HT1080 (cell line): ENCODE data around the gene WWC2. TPM values are rescaled to one million over a fixed set of nuclear protein-coding genes. Genes with fewer than 3 reads are reported as not detected.
"Not testable (repeated sequence)": the region's sequence is repeated elsewhere in the genome, so short reads cannot be mapped to it uniquely, and the experiment has no call there.

ENCODE experiments used
- DNase-seq: peaks from one replicate; pipeline ENCODE4 v3.0.0-alpha.2; 2015; ENCODE audit warnings: low read depth
- total RNA-seq: library from RNA; depleted of rRNA; stranded (reverse); fragments of >200 nt; shearing (Covaris generic); gene quantifications from 2 replicates; pipeline ENCODE4 v1.2.3, GENCODE V29; 2014

WWC2 gene
- total RNA-seq, 1 experiment from 2014 or later = 25.2 TPM

- DNase-seq = no peak
Measured at GRCh38 chr4:183291070-183291469, 192.0 kb downstream of the WWC2 start.

GRCh38 chr4:183295711-183296110 is 196.7 kb downstream of the WWC2 start:
- no peak for DNase-seq

- no peak for DNase-seq
Measured at GRCh38 chr4:183297675-183298074, 198.6 kb downstream of the WWC2 start.

- DNase-seq = no peak
Measured at GRCh38 chr4:183299464-183299863, 200.4 kb downstream of the WWC2 start.

GRCh38 chr4:183300070-183300469 is 201.0 kb downstream of the WWC2 start:
- DNase-seq = peak; percentile 16

GRCh38 chr4:183300655-183301054 is 201.6 kb downstream of the WWC2 start:
- no peak for DNase-seq

GRCh38 chr4:183303301-183303700 is 204.2 kb downstream of the WWC2 start:
- no peak for DNase-seq

- DNase-seq = no peak
Measured at GRCh38 chr4:183304067-183304466, 205.0 kb downstream of the WWC2 start.

- no peak for DNase-seq
Measured at GRCh38 chr4:183304538-183304937, 205.5 kb downstream of the WWC2 start.

GRCh38 chr4:183306811-183307210 is 207.8 kb downstream of the WWC2 start:
- DNase-seq = no peak

GRCh38 chr4:183312841-183313240 is 213.8 kb downstream of the WWC2 start:
- no peak for DNase-seq

- no peak for DNase-seq
Measured at GRCh38 chr4:183314336-183314735, 215.3 kb downstream of the WWC2 start.

GRCh38 chr4:183314806-183315205 is 215.7 kb downstream of the WWC2 start:
- no peak for DNase-seq

- DNase-seq = no peak
Measured at GRCh38 chr4:183318656-183319055, 219.6 kb downstream of the WWC2 start.

GRCh38 chr4:183320211-183321059 is 221.4 kb downstream of the WWC2 start, which contains the start of gene CLDN22:
Gene CLDN22 (minus strand): TSS chr4:183320276. CDS start chr4:183320218, 58 bp downstream.
- no peak for DNase-seq

GRCh38 chr4:183321079-183321478 is 222.0 kb downstream of the WWC2 start:
- no peak for DNase-seq

- DNase-seq = no peak
Measured at GRCh38 chr4:183321516-183321915, 222.5 kb downstream of the WWC2 start.

- no peak for DNase-seq
Measured at GRCh38 chr4:183322326-183322725, 223.3 kb downstream of the WWC2 start, which contains the start of gene CLDN24. Gene CLDN24 (minus strand): TSS chr4:183322426. CDS start chr4:183322426, 0 bp downstream.

GRCh38 chr4:183323295-183323694 is 224.2 kb downstream of the WWC2 start:
- no peak for DNase-seq

- DNase-seq = not testable (repeated sequence)
Measured at GRCh38 chr4:183324056-183324455, 225.0 kb downstream of the WWC2 start.

- DNase-seq = no peak
Measured at GRCh38 chr4:183324619-183325018, 225.6 kb downstream of the WWC2 start.

- DNase-seq = not testable (repeated sequence)
Measured at GRCh38 chr4:183326387-183326786, 227.3 kb downstream of the WWC2 start.

- peak; percentile 68 for DNase-seq
Measured at GRCh38 chr4:183326853-183327252, 227.8 kb downstream of the WWC2 start.
